ENCODE measurements around the gene HDLBP.
A peak's percentile ranks its signal among the peaks of the same experiment; 100 is the strongest.

Gene HDLBP

DNA sequence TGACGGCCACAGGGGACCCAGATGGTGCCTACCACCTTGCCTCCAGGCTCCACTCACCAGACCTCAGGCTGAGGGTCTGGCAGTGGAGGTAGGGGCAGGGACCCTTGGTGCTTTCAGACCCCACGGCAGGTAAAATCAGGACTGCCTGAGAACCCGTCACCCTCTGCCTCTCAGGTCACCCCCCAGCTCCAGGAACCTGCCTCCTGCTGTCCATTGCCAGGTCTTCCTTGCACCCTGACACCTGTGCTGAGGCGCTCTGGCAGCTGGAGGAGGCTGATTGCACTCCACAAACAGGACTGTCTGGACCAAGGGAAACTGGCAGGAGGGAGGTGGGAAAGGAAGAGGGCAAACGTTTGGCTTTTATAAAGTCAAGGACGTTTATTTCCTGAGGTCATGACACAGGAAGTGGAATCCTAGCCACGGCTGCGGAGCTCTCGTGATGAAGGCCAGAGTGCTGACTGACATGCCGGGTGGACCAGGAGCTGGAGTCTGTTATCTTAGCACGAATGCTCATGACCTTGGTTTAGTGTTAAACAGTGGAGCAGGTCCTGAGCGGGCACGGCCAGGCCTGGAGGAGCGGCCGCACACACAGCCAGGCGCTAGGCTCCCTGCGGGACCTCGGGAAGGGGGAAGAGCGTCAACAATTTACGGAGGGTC is 86.5 kb downstream of the HDLBP start:
- DNase-seq (ENCODE audit: low spot score): no peak

DNA sequence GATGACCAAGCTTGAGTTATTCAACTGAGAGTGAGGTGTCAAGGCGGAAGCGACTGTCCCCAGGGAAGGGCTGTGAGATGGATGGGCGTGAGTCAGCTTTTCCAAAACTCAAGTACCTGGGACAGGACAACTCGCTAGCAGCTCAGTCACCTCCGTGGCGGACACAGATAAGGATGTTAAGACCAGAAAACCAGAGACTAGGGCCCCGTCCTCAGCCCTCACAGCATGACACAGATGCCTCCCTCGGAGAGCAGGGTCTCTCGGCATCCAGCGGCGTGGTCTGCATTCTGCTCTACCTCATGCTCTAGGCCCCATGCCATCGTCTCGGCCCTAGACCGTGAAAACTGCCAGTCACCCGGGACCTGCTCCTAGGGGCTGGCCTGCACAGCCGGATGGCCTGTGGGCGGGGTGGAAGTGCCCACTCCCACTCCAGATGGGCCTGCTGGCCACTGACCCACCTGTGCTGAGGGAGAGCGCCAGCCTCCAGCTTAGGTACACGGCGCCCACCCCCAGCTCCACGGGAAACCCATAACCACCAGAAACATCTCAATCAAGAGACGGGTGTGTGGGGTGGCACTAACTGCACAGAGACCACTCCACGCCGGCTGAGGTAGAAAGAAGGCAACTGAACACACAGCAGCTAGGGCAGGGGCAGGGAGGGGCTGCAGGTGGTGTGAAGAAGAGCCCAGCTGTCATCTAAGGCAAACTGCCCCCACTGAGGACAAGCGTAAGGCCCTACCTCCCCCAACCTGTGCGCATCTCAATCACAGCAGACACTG is 87.2 kb downstream of the HDLBP start:
- no peak for DNase-seq (ENCODE audit: low spot score)

GRCh38 chr2:241227594-241227993 is 87.9 kb downstream of the HDLBP start:
- DNase-seq (ENCODE audit: low spot score): no peak

- DNase-seq (ENCODE audit: low spot score): no peak
Measured at GRCh38 chr2:241226723-241227572, 88.5 kb downstream of the HDLBP start.

- DNase-seq (ENCODE audit: low spot score): no peak
Measured at GRCh38 chr2:241225983-241226382, 89.5 kb downstream of the HDLBP start.

- DNase-seq (ENCODE audit: low spot score): no peak
Measured at GRCh38 chr2:241225545-241225944, 89.9 kb downstream of the HDLBP start.

GRCh38 chr2:241224851-241225438 is 90.5 kb downstream of the HDLBP start:
- no peak for DNase-seq (ENCODE audit: low spot score)

- no peak for DNase-seq (ENCODE audit: low spot score)
Measured at GRCh38 chr2:241224018-241224850, 91.2 kb downstream of the HDLBP start.

GRCh38 chr2:241223211-241224017 is 92.1 kb downstream of the HDLBP start:
- DNase-seq (ENCODE audit: low spot score): no peak

DNA sequence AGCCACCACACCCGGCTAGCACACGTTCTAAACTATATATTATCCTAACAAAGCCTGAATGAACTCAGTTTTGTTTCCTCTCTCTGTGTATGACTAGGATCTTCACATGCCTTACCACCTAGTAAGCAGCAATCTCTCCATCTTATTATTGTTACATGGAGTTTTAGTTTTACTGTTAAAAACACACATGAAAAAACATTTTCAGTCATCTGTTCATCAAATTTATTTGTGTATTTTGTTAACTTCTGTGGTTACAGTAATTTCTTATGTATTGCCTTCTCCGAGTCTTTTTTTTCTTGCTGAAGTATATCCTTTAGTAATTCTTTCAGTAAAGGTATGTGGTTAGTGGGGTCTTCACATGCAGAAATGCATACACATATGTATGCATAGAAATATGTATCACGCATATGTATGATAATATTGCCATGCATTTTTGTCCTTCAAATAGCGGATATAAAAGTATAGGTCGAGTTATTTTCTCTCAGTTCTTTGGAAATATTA is 95.6 kb downstream of the HDLBP start:
- DNase-seq (ENCODE audit: low spot score): no peak

DNA sequence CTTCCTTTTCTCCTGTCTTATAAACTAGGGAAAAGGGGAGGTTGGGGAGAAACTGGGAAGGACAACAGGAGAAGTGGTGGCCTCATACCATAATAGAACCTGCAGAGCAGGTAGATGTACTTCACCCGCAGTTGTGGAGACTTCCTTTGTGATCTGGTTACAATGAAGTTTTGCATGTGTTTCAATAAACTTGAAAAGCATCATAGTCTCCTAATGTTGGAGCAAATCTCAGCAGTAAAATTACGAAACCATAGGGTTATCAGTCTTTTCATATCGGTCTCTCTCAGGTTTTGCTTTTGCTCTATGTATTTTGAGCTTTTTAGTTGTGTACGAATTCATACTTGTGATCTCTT is 96.5 kb downstream of the HDLBP start:
- DNase-seq (ENCODE audit: low spot score): no peak

DNA sequence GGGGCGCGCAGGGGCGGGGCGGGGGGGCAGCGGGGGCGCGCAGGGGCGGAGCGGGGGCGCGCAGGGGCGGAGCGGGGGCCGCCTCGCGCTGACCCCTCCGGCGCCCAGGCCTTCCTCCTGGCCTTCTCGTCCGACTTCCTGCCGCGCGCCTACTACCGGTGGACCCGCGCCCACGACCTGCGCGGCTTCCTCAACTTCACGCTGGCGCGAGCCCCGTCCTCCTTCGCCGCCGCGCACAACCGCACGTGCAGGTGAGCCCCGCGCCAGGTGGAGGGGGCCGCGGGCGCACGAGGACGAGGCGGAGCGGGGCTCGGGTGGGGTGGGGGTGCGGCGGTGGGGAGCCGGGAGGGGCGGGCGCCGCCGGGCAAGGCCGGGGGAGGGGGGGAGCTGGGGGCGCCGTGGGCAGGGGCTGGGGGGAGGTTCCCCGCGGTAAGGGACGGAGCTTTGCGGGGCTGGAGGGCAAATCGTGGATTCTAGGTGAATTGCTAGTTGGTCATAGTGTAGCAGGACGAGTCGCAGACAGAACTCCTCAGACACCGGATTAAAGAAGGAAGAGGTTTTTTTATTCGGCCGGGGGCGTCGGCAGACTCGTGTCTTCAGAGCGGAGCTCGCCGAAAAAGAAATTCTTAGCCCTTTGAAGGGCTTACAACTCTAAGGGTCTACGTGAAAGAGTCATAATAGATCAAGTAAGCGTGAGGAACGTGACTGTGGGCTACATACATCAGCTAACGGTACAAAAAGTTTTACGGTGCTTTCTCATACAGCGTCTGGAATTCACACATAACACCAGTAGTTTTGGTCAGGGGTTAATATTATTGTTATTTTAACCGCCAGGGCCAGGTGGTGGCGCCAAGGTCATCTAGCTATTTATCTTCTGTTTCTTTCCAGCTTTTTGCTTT is 97.1 kb downstream of the HDLBP start:
- DNase-seq (ENCODE audit: low spot score): no peak

- peak; percentile 85 for DNase-seq (ENCODE audit: low spot score)
Measured at GRCh38 chr2:241217320-241218031, 98.0 kb downstream of the HDLBP start.

GRCh38 chr2:241216211-241216761 is 99.2 kb downstream of the HDLBP start:
- no peak for DNase-seq (ENCODE audit: low spot score)

DNA sequence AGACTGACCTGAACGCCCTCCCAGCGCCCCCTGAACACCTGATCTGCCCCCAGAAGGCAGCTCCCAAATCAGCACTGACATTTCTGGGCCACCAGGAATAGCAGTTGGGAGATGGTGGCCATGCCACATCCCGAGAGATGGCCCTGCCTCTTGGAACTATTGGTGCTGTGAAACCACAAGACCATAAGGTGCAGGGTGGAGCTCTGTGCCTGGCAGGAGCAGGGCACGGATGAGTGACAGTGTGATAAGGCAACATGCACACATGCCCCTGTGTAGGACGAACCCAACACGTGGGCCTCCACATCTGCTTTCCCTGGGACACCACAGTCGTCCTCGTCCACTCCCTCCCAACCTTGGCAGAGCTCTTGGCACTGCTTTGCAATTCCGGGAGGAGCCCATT is 100.1 kb downstream of the HDLBP start:
- no peak for DNase-seq (ENCODE audit: low spot score)

DNA sequence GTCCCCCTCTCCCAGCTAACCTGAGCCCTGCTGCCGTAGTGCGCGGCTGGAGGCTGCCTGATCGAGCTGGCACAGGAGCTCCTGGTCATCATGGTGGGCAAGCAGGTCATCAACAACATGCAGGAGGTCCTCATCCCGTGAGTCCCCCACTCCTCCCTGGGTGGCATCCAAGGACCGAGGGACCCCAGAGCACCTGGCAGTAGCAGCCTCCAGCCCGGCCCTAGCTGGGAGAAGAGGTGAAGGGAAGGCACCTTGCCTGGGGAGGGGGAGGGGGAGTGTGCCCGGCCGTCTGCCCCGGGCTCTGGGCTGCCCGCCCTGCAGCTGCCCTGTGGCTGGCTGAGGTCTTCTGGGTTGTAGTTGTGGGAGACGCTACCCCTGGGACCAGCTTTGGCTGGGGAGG is 100.7 kb downstream of the HDLBP start:
- DNase-seq (ENCODE audit: low spot score): no peak

DNA sequence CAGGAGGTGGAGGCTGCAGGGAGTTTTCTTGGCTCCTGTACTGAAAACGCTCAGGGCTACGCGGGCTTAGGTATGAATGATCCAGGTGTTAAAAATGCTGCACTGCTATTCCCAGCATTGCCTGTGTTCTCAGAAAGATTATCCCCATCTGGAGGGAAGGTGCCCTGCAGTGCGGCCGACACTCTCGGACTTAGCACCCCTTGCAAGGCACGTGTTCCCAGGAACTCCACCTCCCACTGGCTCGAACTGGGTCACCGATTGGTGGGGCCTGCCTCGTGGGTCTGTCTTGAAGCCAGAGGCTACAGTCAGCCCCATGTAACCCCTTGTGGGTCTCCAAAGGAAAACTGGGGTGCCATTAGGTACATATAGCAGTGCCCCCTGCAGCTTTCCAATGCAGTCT is 101.3 kb downstream of the HDLBP start:
- no peak for DNase-seq (ENCODE audit: low spot score)

DNA sequence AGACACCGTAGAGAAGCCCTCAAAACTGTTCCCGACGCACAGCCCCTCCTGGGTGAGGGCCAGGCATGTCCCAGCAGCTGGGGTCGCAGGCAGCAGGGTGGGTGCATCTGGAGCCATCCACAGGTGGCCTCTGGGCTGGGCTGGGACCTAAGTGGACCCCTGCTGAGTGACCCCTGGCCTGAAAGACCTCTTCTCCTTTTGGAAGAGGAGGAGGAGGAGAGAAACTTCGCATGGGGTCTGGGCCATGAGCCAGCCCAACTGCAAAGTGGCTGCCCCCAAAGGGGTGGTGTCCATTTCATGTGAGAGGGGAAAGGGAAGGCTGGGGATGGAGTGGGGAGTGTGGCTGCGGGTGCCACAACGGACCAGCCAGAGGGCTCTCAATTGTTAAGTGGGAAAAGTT is 101.9 kb downstream of the HDLBP start:
- no peak for DNase-seq (ENCODE audit: low spot score)

- DNase-seq (ENCODE audit: low spot score): no peak
Measured at GRCh38 chr2:241213041-241213440, 102.4 kb downstream of the HDLBP start.
